Caco-2 (cell line): ENCODE data around the gene C6orf118. TPM values are rescaled to one million over a fixed set of nuclear protein-coding genes. Genes with fewer than 3 reads are reported as not detected.

Experiments
- BruUV-seq: library from RNA; stranded (reverse); fragments of 400-500 nt; replicated peaks from 2 replicates; lab custom pipeline; 2021; lab: Mats Ljungman, UMichigan
- CTCF ChIA-PET: fragments of 300-600 bp; sonication (Branson Sonifier 250); formaldehyde crosslinking; loops from one replicate; lab custom pipeline; 2022; ENCODE audit warnings: antibody characterized with exemption; lab: Charles Lee
- POLR2A ChIA-PET: fragments of 300-600 bp; sonication (Branson Sonifier 250); formaldehyde crosslinking; loops from one replicate; lab custom pipeline; 2022; ENCODE audit warnings: antibody characterized with exemption; lab: Charles Lee
- DNase-seq, 2 experiments: peaks; one replicate each; pipeline versions ENCODE4 v3.0.0 to v3.0.0-alpha.2; 2020 to 2022
- H3K27me3 ChIP-seq: replicated peaks from 2 replicates; pipeline ENCODE4 v1.6.0; 2011; ENCODE audit warnings: low read length; ENCODE audit not compliant: control insufficient read depth, insufficient read depth
- H3K36me3 ChIP-seq: 2 replicates; pipeline ENCODE4 v1.5.1; 2011; ENCODE audit warnings: low read length; ENCODE audit not compliant: control insufficient read depth, insufficient read depth
- H3K4me1 ChIP-seq: fragments of 250-450 bp; sonication (Bioruptor Pico); 2 replicates; pipeline ENCODE4 v1.5.1; 2020; ENCODE audit warnings: mild to moderate bottlenecking
- H3K4me3 ChIP-seq: 2 replicates; pipeline ENCODE4 v1.5.1; 2011; ENCODE audit warnings: low read depth, mild to moderate bottlenecking, control low read depth, low read length
- H3K9me3 ChIP-seq: fragments of 250-450 bp; sonication (Bioruptor Pico); 2 replicates; pipeline ENCODE4 v1.5.1; 2020; ENCODE audit warnings: mild to moderate bottlenecking, moderate library complexity
- H3K27ac Mint-ChIP-seq: one replicate; pipeline ENCODE4 v1.8.0; 2022; ENCODE audit warnings: mixed read lengths; ENCODE audit not compliant: unreplicated experiment
- H3K27me3 Mint-ChIP-seq: one replicate; pipeline ENCODE4 v1.8.0; 2022; ENCODE audit warnings: mixed read lengths; ENCODE audit not compliant: insufficient read depth, unreplicated experiment
- H3K36me3 Mint-ChIP-seq: one replicate; pipeline ENCODE4 v1.8.0; 2022; ENCODE audit warnings: mild to moderate bottlenecking, mixed read lengths; ENCODE audit not compliant: insufficient read depth, unreplicated experiment
- H3K4me1 Mint-ChIP-seq: one replicate; pipeline ENCODE4 v1.8.0; 2022; ENCODE audit warnings: low read depth, mixed read lengths; ENCODE audit not compliant: unreplicated experiment
- H3K4me3 Mint-ChIP-seq: one replicate; pipeline ENCODE4 v1.8.0; 2022; ENCODE audit warnings: mild to moderate bottlenecking, moderate library complexity, mixed read lengths; ENCODE audit not compliant: unreplicated experiment
- H3K9me3 Mint-ChIP-seq: one replicate; pipeline ENCODE4 v1.8.0; 2022; ENCODE audit warnings: mixed read lengths; ENCODE audit not compliant: unreplicated experiment
- intact Hi-C: fragments of 100-400 bp; cut with micrococcal nuclease; formaldehyde crosslinking; loops from one replicate; pipeline ENCODE4 v1.10.0; 2022; ENCODE audit not compliant: unreplicated experiment
- total RNA-seq: library from RNA; stranded (reverse); gene quantifications from 2 replicates; pipeline ENCODE4 v1.2.3, GENCODE V29; 2022
- TF ChIP-seq, protein P1 (sequence below), 2 experiments: fragments of 200-600 bp in 1 of 2; IDR thresholded peaks; 1 replicate in 1 of 2; 2 replicates in 1 of 2; pipeline versions ENCODE4 v1.5.1 to v1.8.0; 2011 to 2022; ENCODE audit warnings: antibody characterized with exemption in 1 of 2, control low read depth in 1 of 2, inconsistent platforms in 1 of 2, low read depth in 1 of 2, low read length in 1 of 2, mild to moderate bottlenecking in 1 of 2, moderate library complexity in 1 of 2; ENCODE audit not compliant: insufficient read depth in 1 of 2, severe bottlenecking in 1 of 2, unreplicated experiment in 1 of 2

The C6orf118 gene
- total RNA-seq, 1 experiment from 2014 or later = not detected

DNA sequence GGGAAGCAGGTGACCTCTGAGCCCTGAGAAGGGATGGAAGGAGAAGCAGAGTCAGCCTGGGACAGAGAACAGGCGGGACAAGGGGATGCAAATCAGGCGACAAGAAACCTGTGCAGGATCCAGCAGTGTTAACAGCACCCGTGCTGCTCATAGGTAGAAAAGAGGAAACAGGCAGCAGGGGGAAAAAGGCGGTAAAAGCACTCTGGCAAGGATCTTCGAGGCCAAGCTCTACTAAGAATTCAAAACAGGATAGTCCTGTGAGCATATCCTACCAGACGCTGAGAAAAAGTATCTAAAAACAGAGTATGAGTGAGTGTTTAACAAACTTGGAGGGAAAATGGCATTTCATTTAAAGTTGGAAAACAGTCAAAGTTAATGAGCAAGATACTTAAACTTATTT, 16.7 kb downstream of the C6orf118 start:
- Histone ChIP-seq H3K4me3 (no peak overlapping the region), H3K4me1 (no peaks in the 10 kb centered on the region), H3K27me3 (no peaks in the 10 kb centered on the region), H3K36me3 (no peaks in the 10 kb centered on the region), H3K9me3 (no peaks in the 10 kb centered on the region)
- ChIA-PET CTCF (no interaction called here), POLR2A (no interaction called here)
- H3K4me3 Mint-ChIP-seq = no peak overlapping the region
- TF ChIP-seq, protein P1, sequence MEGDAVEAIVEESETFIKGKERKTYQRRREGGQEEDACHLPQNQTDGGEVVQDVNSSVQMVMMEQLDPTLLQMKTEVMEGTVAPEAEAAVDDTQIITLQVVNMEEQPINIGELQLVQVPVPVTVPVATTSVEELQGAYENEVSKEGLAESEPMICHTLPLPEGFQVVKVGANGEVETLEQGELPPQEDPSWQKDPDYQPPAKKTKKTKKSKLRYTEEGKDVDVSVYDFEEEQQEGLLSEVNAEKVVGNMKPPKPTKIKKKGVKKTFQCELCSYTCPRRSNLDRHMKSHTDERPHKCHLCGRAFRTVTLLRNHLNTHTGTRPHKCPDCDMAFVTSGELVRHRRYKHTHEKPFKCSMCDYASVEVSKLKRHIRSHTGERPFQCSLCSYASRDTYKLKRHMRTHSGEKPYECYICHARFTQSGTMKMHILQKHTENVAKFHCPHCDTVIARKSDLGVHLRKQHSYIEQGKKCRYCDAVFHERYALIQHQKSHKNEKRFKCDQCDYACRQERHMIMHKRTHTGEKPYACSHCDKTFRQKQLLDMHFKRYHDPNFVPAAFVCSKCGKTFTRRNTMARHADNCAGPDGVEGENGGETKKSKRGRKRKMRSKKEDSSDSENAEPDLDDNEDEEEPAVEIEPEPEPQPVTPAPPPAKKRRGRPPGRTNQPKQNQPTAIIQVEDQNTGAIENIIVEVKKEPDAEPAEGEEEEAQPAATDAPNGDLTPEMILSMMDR (IDR thresholded peaks at IDR 0.05; ENCODE audit: insufficient read depth in 1 of 2, low read depth in 1 of 2, low read length in 1 of 2, severe bottlenecking in 1 of 2, unreplicated experiment in 1 of 2) = no peak
- peaks cover 17% of the 10 kb centered on the region for H3K27me3 Mint-ChIP-seq
- no peak overlapping the region for H3K27ac Mint-ChIP-seq
- peaks cover 5% of the 10 kb centered on the region for H3K36me3 Mint-ChIP-seq
- no TSS peak for BruUV-seq
- DNase-seq = no peak
- H3K4me1 Mint-ChIP-seq = no peaks in the 10 kb centered on the region
- H3K9me3 Mint-ChIP-seq = peaks cover 8% of the 10 kb centered on the region
- intact Hi-C loops = no loop called here

DNA sequence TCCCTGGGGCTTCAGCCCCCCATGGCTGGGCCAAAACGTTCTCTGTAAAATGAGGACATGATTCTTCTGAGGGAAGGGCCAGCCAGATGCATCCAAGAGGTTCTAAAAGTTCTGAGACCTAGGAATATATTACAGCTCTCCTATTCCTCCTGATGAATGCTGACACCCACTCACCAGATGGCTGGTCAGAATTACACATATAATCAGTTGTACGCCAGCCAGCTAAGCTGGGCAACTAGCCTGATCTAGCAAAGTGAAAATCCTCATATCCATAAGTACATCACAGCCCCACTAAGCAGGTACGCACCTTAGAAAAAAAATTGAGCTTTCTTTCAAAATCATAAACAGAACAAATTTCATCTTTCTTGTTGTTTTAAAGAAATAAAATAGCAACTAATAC, 34.8 kb downstream of the C6orf118 start:
- no peaks in the 10 kb centered on the region for H3K27me3 ChIP-seq
- BruUV-seq = no TSS peak
- ChIA-PET CTCF (no interaction called here), POLR2A (no interaction called here)
- intact Hi-C loops = no loop called here
- no peaks in the 10 kb centered on the region; the same call in 1 of the 2 replicates for H3K9me3 ChIP-seq
- H3K9me3 Mint-ChIP-seq = no peaks in the 10 kb centered on the region
- no peaks in the 10 kb centered on the region for H3K4me1 Mint-ChIP-seq
- no peak overlapping the region for H3K4me3 Mint-ChIP-seq
- peaks cover 16% of the 10 kb centered on the region for H3K27me3 Mint-ChIP-seq
- no peaks in the 10 kb centered on the region for H3K36me3 Mint-ChIP-seq
- H3K4me1 ChIP-seq = no peaks in the 10 kb centered on the region
- no peak overlapping the region for H3K27ac Mint-ChIP-seq
- H3K36me3 ChIP-seq = no peaks in the 10 kb centered on the region
- no peak overlapping the region for H3K4me3 ChIP-seq
- TF ChIP-seq, protein P1 (IDR thresholded peaks at IDR 0.05; ENCODE audit: insufficient read depth in 1 of 2, low read depth in 1 of 2, low read length in 1 of 2, severe bottlenecking in 1 of 2, unreplicated experiment in 1 of 2) = no peak
- DNase-seq = no peak

DNA sequence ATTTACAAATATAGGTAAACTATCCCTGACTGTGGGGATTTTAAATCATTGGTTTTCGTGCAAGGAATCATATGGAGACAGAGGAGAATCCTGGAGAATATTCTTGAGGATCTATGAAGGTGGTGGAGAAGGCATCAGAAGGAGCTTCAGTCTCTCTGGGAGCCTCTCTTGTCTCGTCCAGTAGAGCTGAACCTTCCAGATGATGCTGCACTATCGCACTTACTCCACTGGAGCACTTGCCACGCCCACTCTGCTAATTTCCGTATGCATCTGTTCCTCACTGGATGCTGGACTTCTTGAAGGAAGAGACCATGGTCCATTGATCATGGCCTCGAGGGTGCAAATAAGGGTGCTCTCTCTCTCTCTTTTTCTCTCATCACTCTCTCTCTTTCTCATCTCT, 36.8 kb downstream of the C6orf118 start:
- H3K4me3 Mint-ChIP-seq = no peak overlapping the region
- Histone ChIP-seq H3K4me1 (no peaks in the 10 kb centered on the region), H3K36me3 (no peaks in the 10 kb centered on the region), H3K9me3 (no peaks in the 10 kb centered on the region; the same call in 1 of the 2 replicates), H3K4me3 (no peak overlapping the region), H3K27me3 (no peaks in the 10 kb centered on the region)
- intact Hi-C loops = no loop called here
- DNase-seq = no peak
- peaks cover 19% of the 10 kb centered on the region for H3K27me3 Mint-ChIP-seq
- TF ChIP-seq, protein P1 (IDR thresholded peaks at IDR 0.05; ENCODE audit: insufficient read depth in 1 of 2, low read depth in 1 of 2, low read length in 1 of 2, severe bottlenecking in 1 of 2, unreplicated experiment in 1 of 2) = no peak
- CTCF ChIA-PET = no interaction called here
- POLR2A ChIA-PET = no interaction called here
- no peaks in the 10 kb centered on the region for H3K9me3 Mint-ChIP-seq
- no TSS peak for BruUV-seq
- H3K4me1 Mint-ChIP-seq = no peaks in the 10 kb centered on the region
- H3K27ac Mint-ChIP-seq = no peak overlapping the region
- H3K36me3 Mint-ChIP-seq = no peaks in the 10 kb centered on the region
